HFF-Myc (cell line): Measurements from ENCODE around the gene MAPK8IP3.

Source experiments
- DNase-seq: peaks from one replicate; pipeline ENCODE4 v3.0.0-alpha.2; 2011; ENCODE audit warnings: low read depth; ENCODE audit errors: extremely low read depth
- H3K4me3 ChIP-seq: replicated peaks from 2 replicates; pipeline ENCODE4 v1.5.1; 2011; ENCODE audit warnings: low read depth, mild to moderate bottlenecking, control low read depth, low read length
- CTCF ChIP-seq: IDR thresholded peaks from 2 replicates; pipeline ENCODE4 v1.5.1; 2012; ENCODE audit warnings: mild to moderate bottlenecking, low read depth, low read length, control low read depth; ENCODE audit errors: missing control alignments

MAPK8IP3 gene

GRCh38 chr16:1677339-1677738 lies 28.7 kb upstream of the MAPK8IP3 start:
- no peak overlapping the region for H3K4me3 ChIP-seq
- TF ChIP-seq CTCF, result no peak
- DNase-seq, result no peak

- DNase-seq, result peak; percentile 78
- H3K4me3 ChIP-seq, result peak within 1 kb of the TSS; percentile 86
- no peak for TF ChIP-seq CTCF
These were observed 28.0 kb upstream of the MAPK8IP3 start, which contains the start of gene JPT2 for GRCh38 chr16:1677942-1678499. Gene JPT2 (plus strand): TSS chr16:1678279. CDS start chr16:1678313, 34 bp downstream.

- H3K4me3 ChIP-seq, result peak overlapping the region; percentile 86
- no peak for TF ChIP-seq CTCF
- DNase-seq, result no peak
These were observed 27.4 kb upstream of the MAPK8IP3 start for GRCh38 chr16:1678500-1679098.

- no peak for DNase-seq
- no peak for TF ChIP-seq CTCF
- H3K4me3 ChIP-seq, result no peak overlapping the region
These were observed 25.6 kb upstream of the MAPK8IP3 start for GRCh38 chr16:1680361-1680760.

GRCh38 chr16:1681032-1681431 lies 25.0 kb upstream of the MAPK8IP3 start:
- H3K4me3 ChIP-seq, result no peak overlapping the region
- no peak for DNase-seq
- TF ChIP-seq CTCF, result no peak

GRCh38 chr16:1687427-1688316 lies 18.3 kb upstream of the MAPK8IP3 start:
- no peak for TF ChIP-seq CTCF
- no peak for DNase-seq
- no peak overlapping the region for H3K4me3 ChIP-seq
